CD14-positive monocyte (primary cell): ENCODE results near the gene DHRS2. TPM values are rescaled to one million over a fixed set of nuclear protein-coding genes. Genes with fewer than 3 reads are reported as not detected.

Experiments used
- DNase-seq, 3 donors: peaks; one replicate each; pipeline ENCODE4 v3.0.0-alpha.2; 2011 to 2022
- H2AFZ ChIP-seq: 2 replicates; pipeline ENCODE4 v1.6.0; 2012; ENCODE audit warnings: mild to moderate bottlenecking, low read depth, low read length, inconsistent platforms; ENCODE audit not compliant: insufficient read depth, poor library complexity, severe bottlenecking
- H3K27ac ChIP-seq, 2 donors: 1 replicate in 1 of 2; 2 replicates in 1 of 2; pipeline ENCODE4 v1.5.1; 2012 to 2013; ENCODE audit warnings: low read length in 2 of 2, control low read depth in 1 of 2, inconsistent platforms in 1 of 2, low read depth in 1 of 2, mild to moderate bottlenecking in 1 of 2
- H3K27me3 ChIP-seq, 2 donors: one replicate each; pipeline versions ENCODE4 v1.6.0 to v1.6.1; 2011 to 2013; ENCODE audit warnings: low read length in 2 of 2; ENCODE audit not compliant: control insufficient read depth in 2 of 2, insufficient read depth in 2 of 2
- H3K36me3 ChIP-seq, 2 donors: replicated peaks in 1 of 2; 1 replicate in 1 of 2; 2 replicates in 1 of 2; pipeline versions ENCODE4 v1.5.1 to v1.6.1; 2012 to 2013; ENCODE audit warnings: low read length in 2 of 2, control low read depth in 1 of 2, inconsistent platforms in 1 of 2, mild to moderate bottlenecking in 1 of 2; ENCODE audit not compliant: insufficient read depth in 2 of 2, control insufficient read depth in 1 of 2
- H3K4me1 ChIP-seq, 2 donors: 1 replicate in 1 of 2; 2 replicates in 1 of 2; pipeline versions ENCODE4 v1.5.1 to v1.6.1; 2012 to 2013; ENCODE audit warnings: low read length in 2 of 2, control low read depth in 1 of 2, inconsistent platforms in 1 of 2, mild to moderate bottlenecking in 1 of 2, moderate library complexity in 1 of 2; ENCODE audit not compliant: insufficient read depth in 2 of 2, control insufficient read depth in 1 of 2
- H3K4me2 ChIP-seq: replicated peaks from 2 replicates; pipeline ENCODE3; 2012; ENCODE audit warnings: low read length, moderate library complexity, mild to moderate bottlenecking; ENCODE audit not compliant: poor library complexity, severe bottlenecking; ENCODE audit errors: extremely low read depth
- H3K4me3 ChIP-seq, 3 experiments: fragments of 200-600 bp in 1 of 3; sonication (generic) in 1 of 3; replicated peaks in 1 of 3; 1 replicate in 2 of 3; 2 replicates in 1 of 3; pipeline ENCODE4 v1.5.1; 2011 to 2013; ENCODE audit warnings: low read length in 3 of 3, mild to moderate bottlenecking in 3 of 3, control low read depth in 2 of 3, low read depth in 2 of 3, inconsistent platforms in 1 of 3, moderate library complexity in 1 of 3
- H3K79me2 ChIP-seq: 2 replicates; pipeline ENCODE4 v1.6.0; 2012; ENCODE audit warnings: mild to moderate bottlenecking, control low read depth, inconsistent platforms, low read length, moderate library complexity; ENCODE audit not compliant: insufficient read depth
- H3K9ac ChIP-seq: 2 replicates; pipeline ENCODE4 v1.6.0; 2017; ENCODE audit warnings: low read length, mild to moderate bottlenecking; ENCODE audit not compliant: insufficient read depth, poor library complexity, severe bottlenecking
- H3K9me3 ChIP-seq, 2 donors: replicated peaks in 1 of 2; 1 replicate in 1 of 2; 2 replicates in 1 of 2; pipeline versions ENCODE4 v1.5.1 to v1.6.1; 2012 to 2013; ENCODE audit warnings: low read length in 2 of 2, control low read depth in 1 of 2; ENCODE audit not compliant: control insufficient read depth in 1 of 2, insufficient read depth in 1 of 2
- H4K20me1 ChIP-seq: 2 replicates; pipeline ENCODE4 v1.6.0; 2012; ENCODE audit warnings: mild to moderate bottlenecking, low read length, control low read depth, moderate library complexity; ENCODE audit not compliant: insufficient read depth
- H3K27ac Mint-ChIP-seq, 7 donors: one replicate each; pipeline ENCODE4 v1.8.0; 2020; ENCODE audit warnings: mild to moderate bottlenecking in 7 of 7, mixed read lengths in 7 of 7, moderate library complexity in 6 of 7, inconsistent platforms in 2 of 7
- H3K27me3 Mint-ChIP-seq, 3 donors: one replicate each; pipeline ENCODE4 v1.8.0; 2021 to 2022; ENCODE audit warnings: low read depth in 3 of 3, mild to moderate bottlenecking in 3 of 3, mixed read lengths in 3 of 3, moderate library complexity in 3 of 3, inconsistent platforms in 1 of 3
- H3K36me3 Mint-ChIP-seq, 2 donors: one replicate each; pipeline ENCODE4 v1.8.0; 2020; ENCODE audit warnings: mixed read lengths in 2 of 2, inconsistent platforms in 1 of 2, mild to moderate bottlenecking in 1 of 2
- H3K4me1 Mint-ChIP-seq: one replicate; pipeline ENCODE4 v1.8.0; 2020; ENCODE audit warnings: mild to moderate bottlenecking, mixed read lengths
- H3K4me3 Mint-ChIP-seq, 2 donors: one replicate each; pipeline ENCODE4 v1.8.0; 2020; ENCODE audit warnings: mild to moderate bottlenecking in 2 of 2, mixed read lengths in 2 of 2, moderate library complexity in 1 of 2
- H3K9me3 Mint-ChIP-seq, 7 donors: one replicate each; pipeline ENCODE4 v1.8.0; 2020 to 2022; ENCODE audit warnings: mixed read lengths in 7 of 7, mild to moderate bottlenecking in 6 of 7, moderate library complexity in 6 of 7, inconsistent platforms in 2 of 7
- CTCF ChIP-seq: fragments of 200-600 bp; IDR thresholded peaks from one replicate; pipeline ENCODE4 v1.8.0; 2022; ENCODE audit warnings: antibody characterized with exemption, mild to moderate bottlenecking
- WGBS: methylation state at CpG from one replicate; pipeline ENCODE4 v1.1.5; 2013; ENCODE audit warnings: missing lambda C conversion rate; ENCODE audit not compliant: insufficient coverage; 5-methylcytosine and 5-hydroxymethylcytosine counted together
- intact Hi-C, 2 donors: fragments of 100-400 bp; cut with micrococcal nuclease; formaldehyde crosslinking; loops; one replicate each; pipeline versions ENCODE4 v1.15.0 to v1.15.1; 2023
- polyA plus RNA-seq, 3 donors: library from polyadenylated mRNA; depleted of rRNA in 1 of 3; unstranded in 2 of 3; stranded (reverse) in 1 of 3; fragments of 300-500 nt in 2 of 3; fragments of >200 nt in 1 of 3; fragmentation: Illumina TruSeq in 2 of 3; gene quantifications; 1 replicate in 2 of 3; 2 replicates in 1 of 3; pipeline ENCODE4 v1.2.3, GENCODE V29; 2012 to 2021

Gene DHRS2
- polyA plus RNA-seq, 3 donors, result not detected

GRCh38 chr14:23618415-23618988 lies 17.7 kb upstream of the DHRS2 start:
- H3K4me3 Mint-ChIP-seq, result no peak overlapping the region
- Histone ChIP-seq H2AFZ (no peak overlapping the region), H3K79me2 (no peaks in the 10 kb centered on the region), H3K4me3 (no peak overlapping the region), H3K27me3 (no peaks in the 10 kb centered on the region), H4K20me1 (no peaks in the 10 kb centered on the region), H3K4me2 (no peak overlapping the region), H3K36me3 (no peaks in the 10 kb centered on the region), H3K9me3 (peaks cover 0 to 5% of the 10 kb centered on the region in 2 donors), H3K4me1 (peaks cover 2 to 11% of the 10 kb centered on the region in 2 donors), H3K27ac (no peak overlapping the region), H3K9ac (no peak overlapping the region)
- TF ChIP-seq CTCF, result no peak
- H3K9me3 Mint-ChIP-seq, result peaks cover 0 to 5% (median 3%) of the 10 kb centered on the region in 7 donors
- no peak for DNase-seq
- 73% methylated on average over 2 of the region's 2 CpGs for WGBS
- H3K27ac Mint-ChIP-seq, result no peak overlapping the region
- peaks cover 8% of the 10 kb centered on the region for H3K4me1 Mint-ChIP-seq
- intact Hi-C loops, result no loop called here
- H3K36me3 Mint-ChIP-seq, result no peaks in the 10 kb centered on the region
- H3K27me3 Mint-ChIP-seq, result peaks cover 0 to 7% (median 3%) of the 10 kb centered on the region in 3 donors

- Mint-ChIP-seq H3K4me3 (no peak overlapping the region), H3K36me3 (no peaks in the 10 kb centered on the region), H3K27me3 (peaks cover 0 to 4% (median 3%) of the 10 kb centered on the region in 3 donors), H3K4me1 (peaks cover 8% of the 10 kb centered on the region), H3K27ac (no peak overlapping the region), H3K9me3 (peaks cover 8 to 22% (median 14%) of the 10 kb centered on the region in 7 donors)
- WGBS, result 73% methylated on average over 2 of the region's 3 CpGs
- DNase-seq, result no peak
- Histone ChIP-seq H3K9ac (no peak overlapping the region), H4K20me1 (no peaks in the 10 kb centered on the region), H3K27me3 (no peaks in the 10 kb centered on the region), H2AFZ (no peak overlapping the region), H3K36me3 (no peaks in the 10 kb centered on the region), H3K27ac (no peak overlapping the region), H3K79me2 (no peaks in the 10 kb centered on the region), H3K4me1 (peaks cover 2 to 11% of the 10 kb centered on the region in 2 donors), H3K4me3 (no peak overlapping the region), H3K4me2 (no peak overlapping the region), H3K9me3 (peaks cover 11 to 16% of the 10 kb centered on the region in 2 donors)
- intact Hi-C loops, result no loop called here
- no peak for TF ChIP-seq CTCF
These were observed 15.9 kb upstream of the DHRS2 start for GRCh38 chr14:23620177-23620702.
